CD4-positive, CD25-positive, alpha-beta regulatory T cell (primary cell): ENCODE data around the gene ANKUB1. TPM values are rescaled to one million over a fixed set of nuclear protein-coding genes. Genes with fewer than 3 reads are reported as not detected.

Experiments
- ATAC-seq, 2 donors: fragments of 150-1000 bp; cut with Tn5 transposase; one replicate each; pipeline ENCODE4 v1.10.0; 2021; ENCODE audit warnings: low read depth in 2 of 2, moderate number of reproducible peaks in 2 of 2, moderate library complexity in 1 of 2
- DNase-seq, 3 donors: peaks; one replicate each; pipeline versions ENCODE4 v3.0.0 to v3.0.0-alpha.2; 2012 to 2022; ENCODE audit warnings: mixed read lengths in 1 of 3
- H3K27ac ChIP-seq: one replicate; pipeline ENCODE4 v1.7.0; 2013; ENCODE audit warnings: mild to moderate bottlenecking, low read length; ENCODE audit not compliant: insufficient read depth, poor library complexity, severe bottlenecking
- H3K27me3 ChIP-seq: one replicate; pipeline ENCODE4 v1.7.0; 2013; ENCODE audit warnings: low read length; ENCODE audit not compliant: control insufficient read depth, insufficient read depth
- H3K36me3 ChIP-seq: one replicate; pipeline ENCODE4 v1.7.0; 2013; ENCODE audit warnings: mild to moderate bottlenecking, low read length, moderate library complexity; ENCODE audit not compliant: control insufficient read depth, insufficient read depth
- H3K4me1 ChIP-seq: 2 replicates; pipeline ENCODE4 v1.7.0; 2013; ENCODE audit warnings: mild to moderate bottlenecking, low read length; ENCODE audit not compliant: insufficient read depth, control insufficient read depth, poor library complexity, severe bottlenecking
- H3K4me3 ChIP-seq: one replicate; pipeline ENCODE4 v1.7.0; 2013; ENCODE audit warnings: low read depth, mild to moderate bottlenecking, low read length, moderate library complexity
- H3K9me3 ChIP-seq, 2 experiments: 1 replicate in 1 of 2; 2 replicates in 1 of 2; pipeline ENCODE4 v1.7.0; 2013; ENCODE audit warnings: low read length in 2 of 2, mild to moderate bottlenecking in 1 of 2, moderate library complexity in 1 of 2; ENCODE audit not compliant: control insufficient read depth in 2 of 2
- H3K27ac Mint-ChIP-seq, 3 donors: one replicate each; pipeline ENCODE4 v1.8.0; 2020 to 2022; ENCODE audit warnings: mild to moderate bottlenecking in 3 of 3, mixed read lengths in 3 of 3, moderate library complexity in 2 of 3
- H3K27me3 Mint-ChIP-seq: one replicate; pipeline ENCODE4 v1.8.0; 2022; ENCODE audit warnings: mild to moderate bottlenecking, mixed read lengths
- H3K36me3 Mint-ChIP-seq: one replicate; pipeline ENCODE4 v1.8.0; 2020; ENCODE audit warnings: mixed read lengths
- H3K4me1 Mint-ChIP-seq, 4 donors: one replicate each; pipeline ENCODE4 v1.8.0; 2020 to 2022; ENCODE audit warnings: mixed read lengths in 4 of 4, mild to moderate bottlenecking in 1 of 4
- H3K4me3 Mint-ChIP-seq, 4 donors: one replicate each; pipeline ENCODE4 v1.8.0; 2020 to 2022; ENCODE audit warnings: mild to moderate bottlenecking in 4 of 4, mixed read lengths in 4 of 4, moderate library complexity in 3 of 4
- H3K9me3 Mint-ChIP-seq, 7 donors: one replicate each; pipeline ENCODE4 v1.8.0; 2020 to 2022; ENCODE audit warnings: mixed read lengths in 7 of 7, mild to moderate bottlenecking in 3 of 7, moderate library complexity in 2 of 7
- polyA plus RNA-seq, 4 donors: library from polyadenylated mRNA; unstranded; fragments of 300-500 nt; fragmentation: Illumina TruSeq; gene quantifications; one replicate each; pipeline ENCODE4 v1.2.3, GENCODE V29; 2021
- total RNA-seq: library from RNA; stranded (reverse); gene quantifications from one replicate; pipeline ENCODE4 v1.2.3, GENCODE V29; 2022

The ANKUB1 gene
- total and polyA plus RNA-seq, 5 donors from 2014 or later, result not detected

DNA sequence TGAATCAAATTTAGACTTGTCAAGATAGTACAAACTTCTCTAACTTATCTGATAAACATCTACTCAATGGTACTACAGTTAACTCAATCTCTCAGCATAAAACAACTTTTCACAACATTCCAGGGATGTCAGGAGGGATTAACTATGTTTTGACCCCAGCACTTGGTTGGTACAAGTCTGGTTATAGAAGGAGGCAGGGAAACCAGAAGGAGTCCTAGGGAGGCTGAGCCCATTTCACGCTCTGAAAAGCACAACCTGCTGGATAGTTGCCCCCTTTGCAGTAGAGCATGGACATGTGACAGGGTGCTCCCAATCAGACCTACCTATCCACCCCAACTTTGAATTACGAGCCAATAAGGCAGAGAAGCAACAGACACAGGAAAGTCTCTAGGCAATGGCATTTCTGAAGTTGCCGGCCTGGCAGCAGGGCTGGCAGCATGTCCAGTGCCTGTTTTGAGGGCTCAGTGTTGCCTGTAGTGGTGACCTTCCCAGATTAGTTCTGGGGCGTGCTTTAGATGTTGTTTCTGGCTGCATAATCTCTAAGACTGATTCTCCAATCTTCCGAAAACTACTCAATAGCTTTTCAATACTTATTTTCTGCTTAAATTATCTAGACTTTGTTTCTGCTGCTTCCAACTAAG lies 8.2 kb downstream of the ANKUB1 start:
- Histone ChIP-seq H3K27me3 (peaks cover 4% of the 10 kb centered on the region), H3K36me3 (no peaks in the 10 kb centered on the region), H3K9me3 (no peaks in the 10 kb centered on the region), H3K27ac (no peak overlapping the region), H3K4me3 (no peak overlapping the region), H3K4me1 (no peaks in the 10 kb centered on the region)
- ATAC-seq (no peak), DNase-seq (no peak)
- Mint-ChIP-seq H3K9me3 (peaks cover 0 to 5% (median 0%) of the 10 kb centered on the region in 7 donors), H3K27me3 (peaks cover 46% of the 10 kb centered on the region), H3K36me3 (no peaks in the 10 kb centered on the region), H3K4me1 (no peaks in the 10 kb centered on the region), H3K4me3 (no peak overlapping the region), H3K27ac (no peak overlapping the region)

DNA sequence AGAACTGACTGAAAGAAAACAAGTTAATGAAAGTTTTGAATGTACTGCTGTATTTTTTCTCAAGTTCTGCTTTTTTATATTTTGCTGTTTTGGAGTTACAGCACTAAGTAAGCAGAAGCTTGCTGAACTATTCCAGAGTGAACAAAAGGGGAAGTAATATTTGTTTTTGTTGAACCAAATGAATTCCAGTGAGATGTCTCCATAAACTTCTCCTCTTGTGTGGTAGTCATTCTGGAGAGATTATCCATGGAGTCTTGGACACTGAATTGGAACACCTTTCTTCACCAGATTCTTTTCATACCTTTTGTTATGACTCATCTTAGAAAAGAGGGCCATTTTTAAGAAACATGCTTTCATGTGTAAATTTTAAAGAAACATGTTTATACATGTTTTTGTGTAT lies 8.8 kb downstream of the ANKUB1 start:
- Mint-ChIP-seq H3K4me3 (no peak overlapping the region), H3K27ac (no peak overlapping the region), H3K27me3 (peaks cover 47% of the 10 kb centered on the region), H3K36me3 (no peaks in the 10 kb centered on the region), H3K9me3 (peaks cover 0 to 5% (median 0%) of the 10 kb centered on the region in 7 donors), H3K4me1 (no peaks in the 10 kb centered on the region)
- Histone ChIP-seq H3K4me1 (no peaks in the 10 kb centered on the region), H3K27me3 (peaks cover 6% of the 10 kb centered on the region), H3K9me3 (no peaks in the 10 kb centered on the region), H3K4me3 (no peak overlapping the region), H3K27ac (no peak overlapping the region), H3K36me3 (no peaks in the 10 kb centered on the region)
- ATAC-seq (no peak), DNase-seq (no peak)

DNA sequence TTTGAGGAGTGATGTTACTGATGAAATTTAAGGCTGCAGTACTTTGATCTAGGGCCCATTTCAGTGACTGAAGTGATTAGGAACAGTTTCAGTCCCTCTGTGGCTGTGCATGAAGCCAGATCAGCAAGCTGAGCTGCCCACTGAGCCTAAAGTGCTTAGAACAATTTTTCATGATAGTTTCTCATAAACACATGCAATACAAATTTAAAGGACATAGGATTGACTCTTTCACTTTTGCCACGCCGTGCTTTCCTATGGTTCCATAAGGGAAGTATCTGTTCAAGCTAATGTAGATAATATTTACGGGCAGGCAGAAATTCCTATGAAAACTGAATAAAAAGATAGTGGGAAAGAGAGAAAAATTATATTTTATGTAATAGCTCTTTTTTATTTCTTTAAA lies 10.6 kb downstream of the ANKUB1 start:
- Histone ChIP-seq H3K27me3 (peaks cover 5% of the 10 kb centered on the region), H3K9me3 (no peaks in the 10 kb centered on the region), H3K4me1 (no peaks in the 10 kb centered on the region), H3K27ac (no peak overlapping the region), H3K36me3 (no peaks in the 10 kb centered on the region), H3K4me3 (no peak overlapping the region)
- no peaks in the 10 kb centered on the region for H3K36me3 Mint-ChIP-seq
- ATAC-seq (no peak), DNase-seq (no peak)
- H3K4me3 Mint-ChIP-seq, result no peak overlapping the region
- peak overlapping the region in 1 of 3 donors; percentile 22 for H3K27ac Mint-ChIP-seq
- H3K9me3 Mint-ChIP-seq, result peaks cover 0 to 5% (median 0%) of the 10 kb centered on the region in 7 donors
- H3K27me3 Mint-ChIP-seq, result peaks cover 44% of the 10 kb centered on the region
- no peaks in the 10 kb centered on the region for H3K4me1 Mint-ChIP-seq

DNA sequence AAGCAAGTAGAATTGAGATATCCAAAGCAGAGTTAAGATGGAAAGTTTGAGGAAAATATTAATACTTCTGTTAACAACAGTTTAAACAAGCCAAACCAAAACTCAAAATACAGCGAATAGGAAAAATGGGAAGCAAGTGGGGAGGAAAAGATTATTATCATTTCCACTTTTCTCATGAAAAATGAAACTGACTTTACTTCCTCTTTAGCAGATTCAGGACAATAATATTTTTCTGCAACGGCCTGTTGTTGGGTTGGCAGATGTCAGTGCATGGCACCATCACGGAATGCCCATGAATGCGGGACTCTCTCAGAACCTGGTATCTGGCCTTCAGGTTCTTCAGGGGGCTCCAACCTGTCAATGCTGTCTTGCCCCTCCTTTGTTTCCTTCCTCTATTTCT lies 11.1 kb downstream of the ANKUB1 start:
- Histone ChIP-seq H3K36me3 (no peaks in the 10 kb centered on the region), H3K4me1 (no peaks in the 10 kb centered on the region), H3K9me3 (no peaks in the 10 kb centered on the region), H3K27ac (no peak overlapping the region), H3K27me3 (peaks cover 5% of the 10 kb centered on the region), H3K4me3 (no peak overlapping the region)
- Mint-ChIP-seq H3K27me3 (peaks cover 39% of the 10 kb centered on the region), H3K4me1 (no peaks in the 10 kb centered on the region), H3K27ac (peak overlapping the region in 1 of 3 donors; percentile 22), H3K4me3 (no peak overlapping the region), H3K36me3 (no peaks in the 10 kb centered on the region), H3K9me3 (peaks cover 0 to 2% (median 0%) of the 10 kb centered on the region in 7 donors)
- no peak for ATAC-seq
- no peak for DNase-seq

DNA sequence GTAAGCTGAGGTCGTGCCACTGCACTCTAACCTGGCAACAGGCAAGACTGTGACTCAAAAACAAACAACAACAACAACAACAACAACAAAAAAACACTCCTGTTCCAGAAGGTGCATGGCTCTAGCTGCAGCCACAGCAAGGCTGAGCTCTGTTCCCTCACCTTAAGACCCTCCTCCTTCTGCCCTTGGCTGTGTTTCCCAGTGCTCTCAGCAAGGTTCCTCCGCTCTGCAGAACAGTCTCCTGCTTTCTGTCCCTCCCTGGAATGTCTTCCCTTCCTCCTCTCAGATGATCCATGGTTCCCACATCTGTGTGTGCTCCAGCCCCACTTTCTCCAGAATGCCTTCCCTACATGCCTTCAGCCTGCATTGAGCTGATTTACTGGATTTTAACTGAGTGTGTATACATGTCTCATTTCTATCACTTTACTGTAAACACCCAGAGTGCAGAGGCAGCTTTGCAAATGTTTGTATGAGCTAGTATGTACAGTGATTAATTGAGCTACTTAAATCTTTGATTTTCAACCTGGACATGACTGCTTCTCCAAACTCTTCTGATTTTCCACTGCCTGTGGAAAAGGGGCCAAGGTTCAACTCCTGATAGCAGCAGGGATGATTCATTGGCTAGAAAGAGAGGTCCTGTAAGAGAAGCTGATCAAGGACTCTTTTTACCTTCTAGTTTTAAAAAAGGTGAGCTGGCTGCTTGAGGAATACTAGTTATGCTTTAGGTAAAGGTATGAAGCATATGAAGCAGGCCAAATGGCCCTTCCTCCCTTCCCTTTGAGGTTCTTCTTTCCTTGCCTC lies 14.7 kb downstream of the ANKUB1 start:
- H3K36me3 Mint-ChIP-seq, result no peaks in the 10 kb centered on the region
- H3K4me3 ChIP-seq, result no peak overlapping the region
- peaks cover 0 to 2% (median 0%) of the 10 kb centered on the region in 7 donors for H3K9me3 Mint-ChIP-seq
- H3K4me1 Mint-ChIP-seq, result no peaks in the 10 kb centered on the region
- H3K36me3 ChIP-seq, result no peaks in the 10 kb centered on the region
- H3K27ac ChIP-seq, result no peak overlapping the region
- no peak for ATAC-seq
- H3K4me3 Mint-ChIP-seq, result no peak overlapping the region
- H3K9me3 ChIP-seq, result no peaks in the 10 kb centered on the region
- DNase-seq, result no peak
- H3K27me3 ChIP-seq, result peaks cover 5% of the 10 kb centered on the region
- no peak overlapping the region for H3K27ac Mint-ChIP-seq
- H3K27me3 Mint-ChIP-seq, result peaks cover 30% of the 10 kb centered on the region
- no peaks in the 10 kb centered on the region for H3K4me1 ChIP-seq

DNA sequence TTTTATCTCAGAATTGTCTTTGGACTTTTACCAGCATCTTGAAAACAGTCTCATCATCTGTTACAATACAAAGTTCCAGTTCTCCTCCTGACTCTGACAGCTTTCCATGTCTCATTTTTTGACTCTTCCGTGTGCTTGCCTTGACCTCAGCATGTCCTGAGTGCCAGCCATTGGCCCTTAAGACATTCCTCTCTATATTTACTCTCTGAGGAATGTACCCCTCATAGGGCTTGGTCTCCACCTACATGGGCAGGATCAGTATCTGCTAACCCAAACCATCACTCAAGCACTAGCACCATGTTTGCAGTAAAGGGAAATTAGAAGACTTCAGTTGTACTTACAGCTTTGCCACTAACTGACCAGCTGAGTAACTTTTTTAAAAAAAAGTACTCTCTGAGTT lies 16.2 kb downstream of the ANKUB1 start:
- ATAC-seq, result no peak
- no peaks in the 10 kb centered on the region for H3K36me3 Mint-ChIP-seq

DNA sequence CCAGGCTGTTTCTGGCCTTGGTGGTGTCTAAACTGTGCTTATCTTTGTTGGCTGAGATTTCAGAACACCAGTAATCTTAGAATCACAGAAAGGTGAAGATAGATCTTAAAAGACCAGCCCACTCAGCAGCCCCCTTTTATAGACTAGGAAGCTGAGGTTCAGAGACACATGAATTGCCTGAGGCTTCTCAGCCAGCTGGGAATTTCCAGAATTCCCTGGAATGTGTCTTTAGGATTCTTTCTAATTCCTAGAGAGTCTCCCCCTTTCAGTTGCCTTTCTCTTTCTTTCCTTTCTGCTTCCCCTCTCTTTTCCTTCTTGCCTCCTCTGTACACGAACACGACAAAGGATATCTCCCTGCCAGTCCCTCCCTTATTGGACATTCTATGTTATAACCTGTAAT lies 19.5 kb downstream of the ANKUB1 start:
- H3K27ac Mint-ChIP-seq, result no peak overlapping the region
- no peaks in the 10 kb centered on the region for H3K9me3 ChIP-seq
- H3K36me3 Mint-ChIP-seq, result no peaks in the 10 kb centered on the region
- no peak overlapping the region for H3K27ac ChIP-seq
- no peak for DNase-seq
- H3K27me3 ChIP-seq, result peaks cover 3% of the 10 kb centered on the region
- ATAC-seq, result no peak
- no peaks in the 10 kb centered on the region for H3K4me1 Mint-ChIP-seq
- H3K27me3 Mint-ChIP-seq, result peaks cover 39% of the 10 kb centered on the region
- H3K36me3 ChIP-seq, result no peaks in the 10 kb centered on the region
- no peak overlapping the region for H3K4me3 ChIP-seq
- H3K9me3 Mint-ChIP-seq, result no peaks in the 10 kb centered on the region
- no peaks in the 10 kb centered on the region for H3K4me1 ChIP-seq
- no peak overlapping the region for H3K4me3 Mint-ChIP-seq

More for the DNA sequence above, 16.2 kb downstream of the ANKUB1 start:
- Histone ChIP-seq H3K36me3 (no peaks in the 10 kb centered on the region), H3K9me3 (no peaks in the 10 kb centered on the region), H3K27ac (no peak overlapping the region), H3K4me1 (no peaks in the 10 kb centered on the region), H3K4me3 (no peak overlapping the region), H3K27me3 (peaks cover 5% of the 10 kb centered on the region)
- no peak for DNase-seq
- H3K9me3 Mint-ChIP-seq, result peaks cover 0 to 2% (median 0%) of the 10 kb centered on the region in 7 donors
- no peak overlapping the region for H3K27ac Mint-ChIP-seq
- H3K4me1 Mint-ChIP-seq, result no peaks in the 10 kb centered on the region
- peaks cover 29% of the 10 kb centered on the region for H3K27me3 Mint-ChIP-seq
- no peak overlapping the region for H3K4me3 Mint-ChIP-seq
